Measurements from ENCODE around the gene HS6ST1. TPM values are rescaled to one million over a fixed set of nuclear protein-coding genes. Genes with fewer than 3 reads are reported as not detected.
"Not testable (repeated sequence)": the region's sequence is repeated elsewhere in the genome, so short reads cannot be mapped to it uniquely, and the experiment has no call there.

Gene HS6ST1
- total RNA-seq, 1 experiment from 2014 or later: 45.2 TPM

DNA sequence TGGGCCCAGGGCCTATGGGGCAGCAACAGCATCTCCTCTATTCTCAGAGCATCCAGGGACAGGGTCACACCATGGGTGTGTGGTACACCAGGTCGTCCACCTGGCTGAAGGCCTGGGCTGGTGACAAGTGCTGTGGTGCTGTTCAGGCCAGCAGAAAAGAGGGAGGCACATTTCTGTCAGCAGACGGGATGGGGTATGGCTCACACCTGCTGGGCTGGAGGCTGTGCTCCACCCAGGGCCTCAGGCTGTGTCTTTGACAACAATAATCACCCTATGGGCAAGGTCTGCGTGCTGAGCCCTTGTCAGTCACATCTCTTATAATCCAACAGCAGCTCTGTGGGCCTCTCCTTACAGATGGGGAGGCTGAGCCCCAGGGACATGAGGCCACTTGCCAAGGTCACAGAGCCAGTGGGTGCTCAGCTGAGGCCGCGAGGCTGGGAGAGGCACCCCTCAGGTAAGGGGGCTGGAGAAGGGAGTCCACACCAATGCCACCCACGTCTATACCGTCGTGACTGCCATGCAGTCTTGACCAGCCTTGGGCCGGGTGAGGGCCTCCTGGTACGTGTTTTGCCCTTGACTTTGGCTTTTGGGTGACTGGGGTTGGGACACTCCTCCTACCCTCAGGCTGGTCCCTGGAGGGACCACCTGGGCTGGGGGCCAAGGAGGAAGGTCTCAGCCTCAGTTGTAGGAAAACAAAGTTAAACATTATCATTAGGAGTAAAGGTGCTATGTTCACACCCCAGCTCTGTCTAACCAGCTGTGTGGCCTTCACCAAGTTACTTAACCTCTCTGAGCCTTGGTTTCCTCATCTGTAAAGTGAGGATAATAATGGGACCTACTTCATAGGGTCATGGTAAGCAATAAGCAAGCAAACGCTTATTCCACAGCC is 5.6 kb upstream of the HS6ST1 start:
- in situ Hi-C loops (cut with HindIII; ENCODE audit: low sequenced_read_pairs): no loop called here

DNA sequence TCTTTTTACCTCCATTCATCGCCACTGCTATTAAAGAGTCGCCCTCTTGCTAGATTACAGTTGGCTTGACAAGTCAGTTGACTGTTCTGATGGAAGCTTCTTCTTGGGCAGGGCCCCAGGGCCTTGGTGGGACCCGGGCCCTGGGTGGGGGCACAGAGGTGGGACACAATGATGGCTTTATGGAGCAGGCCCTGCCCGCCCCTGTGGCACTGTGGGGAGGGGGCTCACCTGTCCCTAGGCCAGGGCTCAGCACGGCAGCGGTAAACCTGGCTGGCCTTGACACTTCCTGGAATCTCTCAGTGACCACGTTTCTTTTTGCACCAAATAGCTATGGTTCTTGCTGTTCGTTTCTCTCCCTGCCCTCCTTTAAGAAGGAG is 4.9 kb upstream of the HS6ST1 start:
- in situ Hi-C loops (cut with HindIII; ENCODE audit: low sequenced_read_pairs): no loop called here
- DNase-seq (ENCODE audit: low spot score): no peak

More for the DNA sequence above, 5.6 kb upstream of the HS6ST1 start:
- no peak for DNase-seq (ENCODE audit: low spot score)

DNA sequence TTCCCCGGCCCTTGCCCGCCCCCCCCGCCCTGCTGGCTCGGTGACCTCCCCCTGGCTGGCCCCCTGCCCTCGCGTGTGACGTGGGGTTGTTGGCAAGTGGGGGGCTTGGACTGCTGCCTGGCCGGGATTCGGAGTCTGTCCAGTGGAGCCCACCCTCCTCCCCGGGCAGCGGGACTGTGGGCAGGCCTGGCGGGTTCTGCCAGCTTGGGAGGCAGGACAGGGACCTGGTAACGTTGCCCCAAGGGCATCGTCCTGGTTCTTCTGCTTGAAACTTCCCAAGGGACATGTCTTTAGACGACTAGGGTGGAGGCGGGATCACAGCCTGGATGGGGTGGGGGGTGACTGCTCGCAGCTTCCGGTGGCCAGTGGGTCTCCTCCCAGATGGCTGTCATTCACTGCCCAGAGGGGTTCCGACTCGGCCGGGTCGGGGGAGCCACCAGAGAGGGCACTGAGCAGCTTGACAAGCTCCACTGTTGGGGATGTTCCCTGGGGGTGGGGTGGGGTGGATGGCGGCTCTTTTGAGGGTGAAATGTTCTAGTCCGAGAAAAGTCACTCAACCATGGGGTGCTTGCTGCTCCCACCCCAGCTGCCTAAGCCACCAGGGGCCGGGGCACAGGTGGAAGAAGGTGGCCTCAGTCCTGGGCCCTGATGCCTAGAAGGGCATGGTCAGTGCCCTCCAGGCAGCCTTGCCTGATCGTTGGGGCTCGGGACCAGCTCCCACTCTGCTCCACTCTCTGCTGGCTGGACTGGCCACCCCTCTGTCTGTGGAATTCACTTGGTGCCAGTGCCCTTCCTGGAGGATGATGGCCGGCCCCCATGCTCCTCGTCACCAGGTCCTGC is 4.3 kb upstream of the HS6ST1 start:
- DNase-seq (ENCODE audit: low spot score): no peak
- in situ Hi-C loops (cut with HindIII; ENCODE audit: low sequenced_read_pairs): no loop called here

DNA sequence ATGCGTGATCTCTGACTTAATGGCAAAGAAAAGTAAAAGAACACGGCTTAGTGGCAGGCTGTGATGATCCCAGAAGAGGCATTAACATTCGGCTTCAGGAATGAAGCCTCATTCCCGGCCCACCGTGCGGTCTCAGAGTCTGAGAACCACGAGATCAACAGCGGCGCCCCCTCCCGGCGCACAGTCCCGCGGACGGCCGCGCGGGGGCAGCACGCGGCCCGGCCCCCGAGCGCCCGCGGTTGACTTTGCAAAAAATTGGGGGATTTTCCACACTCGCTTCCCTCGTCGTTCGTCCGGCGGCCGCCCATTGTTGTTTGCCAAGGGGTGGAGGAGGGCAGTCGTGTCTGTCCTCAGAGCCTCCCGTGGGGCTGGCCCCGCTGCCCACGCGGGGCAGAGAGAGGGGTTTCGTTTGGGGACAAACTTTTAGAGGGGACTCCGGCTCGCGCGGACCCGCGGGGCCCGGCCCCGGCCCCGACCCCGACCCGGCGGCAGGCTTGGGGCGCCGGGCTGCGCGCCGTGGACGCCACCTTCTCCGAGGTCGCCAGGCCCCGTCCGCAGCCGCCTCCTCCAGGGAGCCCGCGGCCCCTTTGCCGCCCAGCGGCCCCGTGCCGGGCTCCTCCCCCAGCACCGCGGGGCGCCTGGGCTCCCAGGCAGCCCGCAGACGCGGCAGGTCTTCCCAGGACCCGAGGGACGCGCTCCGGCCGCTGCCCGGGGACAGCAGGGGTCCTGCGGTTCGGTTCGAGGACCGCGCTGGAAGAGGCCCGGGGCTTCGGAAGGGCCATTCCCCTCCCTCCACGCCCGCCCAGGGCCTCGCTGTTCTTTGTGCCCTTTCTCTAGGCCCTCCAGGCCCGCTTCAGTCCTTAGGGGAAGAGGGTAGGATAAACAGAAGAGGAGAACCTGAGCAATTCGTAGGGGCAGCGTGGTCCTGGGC is 3.4 kb upstream of the HS6ST1 start:
- in situ Hi-C loops (cut with HindIII; ENCODE audit: low sequenced_read_pairs): no loop called here
- DNase-seq (ENCODE audit: low spot score): peak; percentile 89

DNA sequence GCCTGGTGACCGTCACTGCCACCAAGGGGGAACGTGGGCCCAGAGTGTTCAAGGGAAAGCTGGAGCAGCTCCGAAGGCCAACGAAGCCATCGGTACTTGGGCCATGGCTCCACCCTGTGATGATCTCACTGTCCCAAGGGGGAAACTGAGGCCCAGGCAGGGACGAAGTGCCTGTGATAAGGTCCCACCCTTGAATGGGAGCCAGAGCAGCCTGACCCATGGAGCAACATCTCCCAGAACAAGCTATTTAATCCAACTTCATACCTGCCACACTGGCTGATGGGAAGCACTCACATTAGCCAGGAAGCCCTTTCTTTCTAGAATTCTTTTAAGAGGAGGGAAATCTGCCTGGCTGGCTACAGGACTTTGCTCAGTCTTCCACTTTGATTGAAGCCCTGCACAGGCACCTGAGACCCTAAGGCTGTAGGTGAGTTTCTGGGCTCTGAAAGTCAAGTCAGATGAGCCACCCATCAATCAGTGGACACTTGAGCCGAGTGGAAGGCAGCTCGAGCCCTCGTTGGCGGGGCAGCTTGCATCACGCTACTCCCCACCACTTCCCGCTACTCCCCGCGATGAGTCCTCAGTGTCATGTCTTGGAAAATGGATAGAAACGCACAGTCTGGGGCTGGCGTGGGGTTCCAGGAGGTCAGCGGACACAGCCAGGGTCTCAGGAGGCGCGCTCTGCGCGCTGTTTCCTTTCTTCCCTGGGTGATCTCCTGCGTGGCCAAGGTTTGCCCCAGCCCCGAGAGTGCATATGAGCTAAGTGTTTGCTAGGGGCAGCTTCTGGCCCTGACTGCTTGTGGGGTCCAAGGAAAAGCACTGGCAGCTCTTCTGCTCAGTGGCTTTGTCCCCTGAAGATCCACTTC is 2.5 kb upstream of the HS6ST1 start:
- in situ Hi-C loops (cut with HindIII; ENCODE audit: low sequenced_read_pairs): no loop called here
- DNase-seq (ENCODE audit: low spot score): no peak

DNA sequence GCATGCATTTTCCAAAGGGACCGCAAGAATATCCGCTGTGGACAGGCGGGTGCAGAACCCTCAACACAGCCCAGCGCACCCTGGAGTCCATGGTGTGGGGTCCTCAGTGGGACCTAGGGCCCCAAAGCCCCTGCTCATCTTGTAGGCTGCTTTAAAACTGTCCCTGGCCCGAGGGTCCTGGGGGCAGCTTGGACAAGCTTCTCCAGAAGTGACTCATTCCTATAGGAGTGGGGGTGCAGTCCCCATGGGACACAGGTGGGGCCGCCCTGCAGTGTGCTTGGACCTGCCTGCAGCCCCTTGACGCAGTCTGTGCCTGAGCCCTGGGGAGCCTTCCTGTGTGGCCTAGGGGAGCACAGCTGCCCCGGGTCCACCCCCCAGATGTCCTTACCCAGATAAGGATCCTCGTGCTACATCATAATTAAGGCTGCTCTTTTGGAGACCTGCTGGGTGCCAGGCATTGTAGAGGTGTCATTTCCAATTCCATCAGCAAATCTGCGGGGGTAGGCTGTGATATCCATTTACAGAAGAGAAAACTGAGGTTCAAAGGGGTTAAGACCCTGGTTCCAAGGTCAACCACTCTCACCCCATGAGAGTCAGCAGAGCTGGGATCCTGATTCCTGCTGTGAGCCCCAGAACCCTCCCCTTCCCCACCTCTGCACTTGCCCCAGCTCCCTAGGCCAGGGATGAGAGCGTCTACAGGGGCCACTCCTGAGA is 1.7 kb upstream of the HS6ST1 start:
- no peak for DNase-seq (ENCODE audit: low spot score)
- in situ Hi-C loops (cut with HindIII; ENCODE audit: low sequenced_read_pairs): no loop called here

DNA sequence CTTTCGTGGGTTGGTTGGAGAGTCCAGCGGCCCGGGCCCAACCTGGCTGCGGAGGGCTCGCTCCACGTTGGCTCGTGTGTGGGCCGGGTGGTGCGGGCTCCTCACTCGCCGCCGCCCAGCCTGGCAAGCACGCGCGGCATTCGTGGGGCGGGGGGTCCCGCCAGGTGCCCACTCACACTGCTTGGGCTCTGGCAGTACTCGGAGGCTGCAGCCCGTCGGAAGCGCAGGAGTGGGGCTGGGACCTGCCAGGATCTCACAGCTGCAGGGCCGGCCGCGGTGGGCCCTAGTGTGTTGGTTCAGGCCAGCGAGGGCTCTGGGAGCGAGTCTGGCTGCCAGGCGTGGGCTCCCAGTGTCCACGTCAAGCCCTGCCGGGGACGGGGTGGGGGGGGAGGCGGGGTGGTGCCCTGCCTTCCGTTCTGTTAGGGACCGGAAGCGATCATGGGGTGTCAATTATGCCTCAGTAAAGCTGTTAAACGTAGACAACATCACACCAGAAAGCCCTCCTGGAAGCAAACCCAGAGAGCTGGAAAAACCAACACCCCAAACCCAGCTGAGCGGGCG is 1.0 kb upstream of the HS6ST1 start:
- DNase-seq (ENCODE audit: low spot score): no peak
- in situ Hi-C loops (cut with HindIII; ENCODE audit: low sequenced_read_pairs): no loop called here

DNA sequence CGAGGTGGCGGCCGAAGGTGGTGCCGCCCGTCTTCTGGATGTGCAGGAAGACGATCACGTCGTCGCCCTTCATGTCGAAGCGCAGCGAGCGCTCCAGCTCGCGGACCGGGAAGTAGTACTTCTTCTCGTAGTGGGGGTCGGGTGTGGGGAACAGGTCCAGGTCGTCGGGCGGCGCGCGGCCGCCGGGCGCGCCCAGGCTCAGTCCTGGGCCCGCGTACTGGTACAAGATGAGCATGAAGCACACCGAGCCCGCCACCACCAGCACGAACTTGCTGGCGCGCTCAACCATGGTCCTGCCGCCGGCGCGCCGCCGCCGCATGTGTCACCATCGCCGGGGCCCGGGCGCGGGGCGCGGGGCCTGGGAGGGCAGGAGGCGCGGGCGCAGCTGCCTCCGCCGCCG is 423 bp downstream of the HS6ST1 start:
- in situ Hi-C loops (cut with HindIII; ENCODE audit: low sequenced_read_pairs); DNase-seq (ENCODE audit: low spot score): not testable (repeated sequence)

DNA sequence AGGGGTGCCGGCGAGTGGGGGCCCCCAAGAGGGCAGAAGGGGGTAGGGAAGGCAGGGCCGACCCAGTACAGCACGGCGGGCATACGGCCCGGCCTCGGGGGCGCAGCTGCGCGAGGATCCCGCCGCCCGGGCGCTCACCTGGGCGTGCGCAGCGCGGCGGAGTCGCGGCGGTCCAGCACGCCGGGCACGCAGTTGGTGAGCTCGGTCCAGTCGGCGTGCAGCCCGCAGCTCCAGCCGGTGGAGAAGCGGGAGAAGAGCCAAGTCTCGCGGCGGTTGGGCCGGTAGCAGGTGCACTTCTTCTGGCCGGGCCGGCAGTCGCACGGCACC is 806 bp downstream of the HS6ST1 start:
- in situ Hi-C loops (cut with HindIII; ENCODE audit: low sequenced_read_pairs): not testable (repeated sequence)

DNA sequence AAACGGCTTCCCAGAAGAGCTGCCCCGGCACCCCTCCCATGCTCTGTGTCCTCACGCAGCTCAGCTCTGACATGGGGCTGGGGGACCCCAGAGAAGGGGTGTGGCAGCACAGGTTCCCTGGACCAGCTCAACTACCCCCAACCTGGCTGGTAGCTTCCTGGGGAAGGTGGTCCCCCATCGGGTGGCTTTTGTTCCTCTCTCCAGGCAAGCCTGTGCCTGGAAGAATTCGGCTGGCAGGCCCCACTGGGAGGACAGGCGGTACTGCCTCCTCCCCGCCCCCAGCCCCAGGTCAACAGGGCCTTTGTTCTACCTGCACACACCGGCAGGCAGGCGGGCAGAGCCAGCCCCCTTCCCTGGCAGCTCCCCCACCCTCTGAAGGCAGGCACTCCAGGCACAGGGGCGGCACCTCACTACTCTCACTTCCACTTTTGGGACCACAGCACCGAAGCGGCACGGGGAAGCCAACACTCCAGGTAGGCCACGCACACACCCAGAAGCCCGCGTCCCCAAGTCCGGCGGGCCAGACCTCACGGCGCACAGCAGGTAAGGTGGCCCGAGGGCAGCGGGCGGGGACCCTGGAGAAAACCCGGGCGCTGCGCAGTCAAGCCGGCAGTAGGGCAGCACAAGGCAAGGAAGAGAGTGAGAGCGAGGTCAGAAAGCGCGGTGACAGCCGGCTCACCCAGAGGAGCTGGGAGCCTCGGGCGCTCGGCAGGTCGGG is 1.3 kb downstream of the HS6ST1 start:
- in situ Hi-C loops (cut with HindIII; ENCODE audit: low sequenced_read_pairs): no loop called here
- DNase-seq (ENCODE audit: low spot score): no peak

More for the DNA sequence above, 806 bp downstream of the HS6ST1 start:
- not testable (repeated sequence) for DNase-seq (ENCODE audit: low spot score)

DNA sequence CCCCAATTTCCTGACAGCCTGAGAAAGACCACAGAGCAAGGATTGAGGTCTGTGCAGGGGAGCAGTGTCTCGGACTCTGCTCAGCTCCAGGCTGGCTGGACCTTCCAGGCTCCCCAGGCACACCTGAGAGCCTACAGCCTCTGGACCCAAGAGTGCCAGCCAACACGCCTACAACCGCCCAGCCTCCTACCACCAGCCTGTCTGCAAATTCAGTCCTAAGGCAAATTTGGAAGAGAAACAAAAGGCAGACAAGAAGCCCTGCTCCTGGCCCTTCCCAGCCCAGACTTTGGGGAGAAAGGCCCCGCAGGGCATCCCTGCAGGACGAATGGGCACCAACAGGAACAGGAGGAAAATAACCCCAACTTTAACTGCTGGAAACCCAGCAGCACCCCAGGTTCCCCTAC is 1.9 kb downstream of the HS6ST1 start:
- in situ Hi-C loops (cut with HindIII; ENCODE audit: low sequenced_read_pairs): no loop called here
- DNase-seq (ENCODE audit: low spot score): no peak

DNA sequence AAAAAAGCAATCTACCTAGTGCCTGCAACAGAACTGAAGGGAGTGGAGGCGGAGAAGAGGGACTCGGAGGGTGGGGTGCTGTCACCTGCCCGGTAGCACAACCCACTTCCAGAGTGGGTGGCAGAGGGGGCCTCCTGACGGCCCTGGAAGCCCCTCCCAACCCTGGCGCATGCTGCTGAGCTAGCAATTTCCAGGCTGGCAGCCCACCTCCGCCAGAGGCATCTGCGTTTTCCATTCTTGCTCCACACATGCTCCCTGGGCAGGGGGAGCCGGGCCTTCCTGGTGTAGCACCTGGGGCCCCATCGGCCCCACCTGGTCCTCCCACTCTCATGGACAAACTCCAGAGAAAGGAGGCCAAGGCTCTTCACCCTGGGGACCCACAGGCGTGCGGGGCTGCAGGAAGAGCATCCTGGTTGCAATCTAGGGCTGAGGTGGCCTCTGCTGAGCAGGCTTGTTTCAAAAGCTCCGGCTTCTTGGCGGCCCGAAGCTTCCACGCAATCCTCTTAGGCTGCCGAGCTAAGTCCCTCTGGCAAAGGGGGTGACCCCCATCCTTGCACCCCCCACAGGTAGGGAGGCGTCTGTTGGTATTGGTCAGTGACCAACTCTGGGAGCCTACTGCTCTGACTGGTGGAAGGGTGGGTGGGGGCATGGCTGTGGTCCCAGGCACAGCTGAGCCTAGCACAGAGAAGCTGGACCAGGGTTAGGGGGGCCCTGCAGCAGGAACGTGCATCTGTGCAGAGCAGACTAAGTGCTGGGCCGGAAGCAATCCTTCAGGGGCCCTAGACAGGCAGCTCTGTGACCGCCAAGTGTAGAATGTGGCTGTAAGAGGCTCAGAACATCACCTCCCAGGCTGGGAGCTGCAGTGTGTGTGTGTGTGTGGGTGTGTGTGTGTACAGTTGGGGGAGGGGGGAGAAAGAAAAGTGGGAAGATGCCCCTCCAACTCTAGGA is 2.6 kb downstream of the HS6ST1 start:
- in situ Hi-C loops (cut with HindIII; ENCODE audit: low sequenced_read_pairs): no loop called here

DNA sequence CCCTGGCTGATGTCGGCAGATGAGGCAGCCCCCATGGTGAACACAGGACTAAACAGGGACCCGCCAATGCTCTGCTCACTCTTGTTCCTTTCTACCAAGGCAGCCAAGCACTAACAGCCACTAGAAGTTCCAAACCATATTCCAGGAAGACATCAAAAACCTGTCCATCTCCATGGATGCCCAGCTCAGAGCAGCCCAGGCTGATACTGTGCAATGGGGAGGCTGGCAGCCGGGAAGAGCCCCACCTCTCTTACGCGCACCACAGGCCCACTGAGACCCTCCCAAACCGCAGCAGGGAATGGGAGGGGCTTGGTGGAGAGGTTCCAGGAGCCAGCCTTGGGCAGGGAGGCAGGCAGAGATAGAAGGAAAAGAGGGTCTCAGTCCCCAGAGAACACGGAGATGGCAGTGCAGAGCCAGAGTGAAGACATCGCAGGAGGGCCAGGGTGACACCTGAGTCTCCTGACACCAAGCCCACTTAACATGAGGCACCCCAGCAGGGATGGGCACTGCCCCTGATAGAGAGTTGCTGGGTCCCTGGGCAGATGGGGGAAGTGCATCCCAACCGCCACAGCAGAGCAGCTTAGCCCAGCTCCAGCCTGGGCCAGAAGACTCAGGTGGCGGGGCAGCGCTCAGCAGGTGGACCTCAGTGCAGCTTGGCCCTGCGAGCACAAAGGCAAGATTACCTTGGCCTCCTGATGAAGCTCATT is 3.4 kb downstream of the HS6ST1 start:
- in situ Hi-C loops (cut with HindIII; ENCODE audit: low sequenced_read_pairs): no loop called here
- peak; percentile 70 for DNase-seq (ENCODE audit: low spot score)

More for the DNA sequence above, 2.6 kb downstream of the HS6ST1 start:
- no peak for DNase-seq (ENCODE audit: low spot score)

DNA sequence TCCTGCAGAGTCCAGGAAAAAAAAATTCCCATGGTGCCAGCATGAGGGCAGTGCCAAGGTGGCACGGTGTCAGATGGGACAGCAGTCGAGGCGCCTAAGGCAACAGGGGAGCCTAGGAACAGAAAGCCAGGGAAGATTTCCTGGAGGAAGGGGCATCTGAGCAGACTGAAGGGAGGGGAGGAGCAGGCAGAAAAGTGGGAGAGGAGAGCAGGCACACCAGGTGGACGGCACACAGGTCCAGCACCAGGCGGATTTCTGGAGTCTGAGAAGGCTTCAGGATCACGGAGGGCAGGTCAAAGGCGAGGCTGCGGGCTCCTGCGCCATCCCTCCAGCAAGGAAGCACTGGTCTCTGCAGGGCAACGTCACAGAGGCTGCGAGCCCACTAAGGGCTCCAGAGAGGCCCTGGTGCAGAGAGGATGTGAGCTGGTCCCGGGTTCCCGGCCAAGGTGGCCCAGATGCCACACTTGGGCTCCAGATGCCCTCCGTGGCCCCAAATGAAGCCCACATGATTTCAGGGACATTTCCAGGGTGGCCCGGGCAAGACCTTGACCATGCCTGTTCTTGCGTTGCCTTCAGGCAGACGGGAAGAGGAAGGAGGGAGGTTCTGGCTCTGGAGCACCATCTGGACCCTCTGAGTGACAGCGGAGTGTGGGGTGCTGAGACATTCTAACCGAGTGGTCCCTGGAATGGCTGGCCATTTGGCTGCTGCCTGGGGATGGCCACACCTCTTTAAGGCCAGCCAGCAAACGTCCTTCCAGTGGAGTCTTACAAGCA is 4.1 kb downstream of the HS6ST1 start:
- peak; percentile 55 for DNase-seq (ENCODE audit: low spot score)
- in situ Hi-C loops (cut with HindIII; ENCODE audit: low sequenced_read_pairs): no loop called here

DNA sequence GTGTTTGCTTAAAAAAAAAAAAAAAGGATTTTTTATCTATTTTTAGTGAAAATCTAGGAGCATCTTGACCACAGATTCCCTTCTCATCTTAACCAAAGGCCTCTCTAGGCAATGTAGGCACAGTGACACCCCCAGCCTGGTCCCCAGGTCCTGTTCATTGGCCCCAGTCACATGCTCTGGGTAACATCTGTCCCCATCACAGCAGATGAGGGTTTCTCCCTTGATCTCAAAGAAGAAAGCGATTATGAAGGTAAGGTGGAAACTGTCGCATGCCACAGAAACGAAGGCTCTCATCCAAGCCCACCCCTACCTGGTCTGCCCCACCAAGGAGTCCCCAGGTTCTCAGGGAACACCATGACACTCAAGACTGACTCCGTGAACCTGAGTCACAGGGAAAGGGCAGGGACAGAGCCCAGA is 4.7 kb downstream of the HS6ST1 start:
- DNase-seq (ENCODE audit: low spot score): no peak
- in situ Hi-C loops (cut with HindIII; ENCODE audit: low sequenced_read_pairs): no loop called here
